ENCODE data around the gene MED27.

The MED27 gene

DNA sequence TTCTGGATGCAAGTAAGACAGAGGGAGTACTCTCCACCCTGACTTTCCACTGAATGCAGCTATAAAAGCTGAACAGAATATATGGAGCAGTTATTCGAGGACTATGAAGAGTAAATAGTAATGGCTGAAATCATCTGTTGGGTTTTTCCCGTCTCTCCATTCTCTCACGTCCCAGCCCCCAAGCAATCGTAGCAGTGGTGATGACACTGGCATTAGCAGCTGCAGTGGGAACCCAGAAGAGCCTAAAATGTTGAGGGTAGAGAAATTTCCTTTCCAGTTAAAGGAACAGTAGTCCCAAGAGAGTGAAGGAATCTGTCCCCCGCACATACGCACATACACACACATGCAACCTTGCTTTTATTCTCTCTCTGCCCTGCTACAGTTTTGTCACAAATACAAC is 33.2 kb downstream of the MED27 start:
- TF ChIP-seq, protein P1, sequence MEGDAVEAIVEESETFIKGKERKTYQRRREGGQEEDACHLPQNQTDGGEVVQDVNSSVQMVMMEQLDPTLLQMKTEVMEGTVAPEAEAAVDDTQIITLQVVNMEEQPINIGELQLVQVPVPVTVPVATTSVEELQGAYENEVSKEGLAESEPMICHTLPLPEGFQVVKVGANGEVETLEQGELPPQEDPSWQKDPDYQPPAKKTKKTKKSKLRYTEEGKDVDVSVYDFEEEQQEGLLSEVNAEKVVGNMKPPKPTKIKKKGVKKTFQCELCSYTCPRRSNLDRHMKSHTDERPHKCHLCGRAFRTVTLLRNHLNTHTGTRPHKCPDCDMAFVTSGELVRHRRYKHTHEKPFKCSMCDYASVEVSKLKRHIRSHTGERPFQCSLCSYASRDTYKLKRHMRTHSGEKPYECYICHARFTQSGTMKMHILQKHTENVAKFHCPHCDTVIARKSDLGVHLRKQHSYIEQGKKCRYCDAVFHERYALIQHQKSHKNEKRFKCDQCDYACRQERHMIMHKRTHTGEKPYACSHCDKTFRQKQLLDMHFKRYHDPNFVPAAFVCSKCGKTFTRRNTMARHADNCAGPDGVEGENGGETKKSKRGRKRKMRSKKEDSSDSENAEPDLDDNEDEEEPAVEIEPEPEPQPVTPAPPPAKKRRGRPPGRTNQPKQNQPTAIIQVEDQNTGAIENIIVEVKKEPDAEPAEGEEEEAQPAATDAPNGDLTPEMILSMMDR (IDR thresholded peaks at IDR 0.05; ENCODE audit: low read depth, low read length) = no peak
- in situ Hi-C loops (cut with HindIII; ENCODE audit: low sequenced_read_pairs) = no loop called here
- DNase-seq (ENCODE audit: low read depth, low spot score) = no peak
- H3K4me3 ChIP-seq (ENCODE audit: low read depth, low read length) = no peak overlapping the region

DNA sequence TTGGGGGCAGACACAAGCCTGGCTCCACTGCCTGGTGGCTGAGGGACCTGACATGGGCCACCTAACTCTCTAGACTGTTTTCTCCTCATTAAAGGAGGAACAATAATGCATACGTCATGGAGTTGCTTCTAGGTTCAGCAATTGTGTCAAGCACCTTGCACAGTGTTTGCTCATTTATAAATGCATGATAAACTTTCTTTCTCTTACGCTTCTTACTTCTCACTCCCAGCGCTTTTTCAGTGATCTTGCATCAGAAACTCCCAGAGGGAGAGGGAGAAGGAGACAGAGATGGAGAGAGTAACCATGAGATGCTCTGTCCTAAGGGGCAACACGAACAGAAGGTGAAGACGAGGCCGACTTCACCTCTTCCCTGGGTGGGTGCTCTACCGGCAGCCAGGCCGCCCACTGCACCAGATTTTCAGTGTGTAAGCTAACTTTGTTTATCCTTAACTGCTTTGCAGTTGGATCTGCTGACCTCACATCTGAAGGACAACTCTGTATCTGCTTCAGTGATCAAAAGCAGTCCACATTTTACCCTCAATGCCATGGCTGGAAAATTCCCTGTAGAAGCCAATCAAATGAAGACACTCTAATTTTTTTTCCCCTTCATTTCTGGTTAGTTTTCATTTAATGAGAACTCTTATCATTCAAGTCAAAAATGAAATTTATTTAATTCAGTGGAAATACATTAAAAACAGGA is 35.3 kb downstream of the MED27 start:
- no peak overlapping the region for H3K4me3 ChIP-seq (ENCODE audit: low read depth, low read length)
- no peak for DNase-seq (ENCODE audit: low read depth, low spot score)
- in situ Hi-C loops (cut with HindIII; ENCODE audit: low sequenced_read_pairs) = no loop called here
- TF ChIP-seq, protein P1 (IDR thresholded peaks at IDR 0.05; ENCODE audit: low read depth, low read length) = no peak

DNA sequence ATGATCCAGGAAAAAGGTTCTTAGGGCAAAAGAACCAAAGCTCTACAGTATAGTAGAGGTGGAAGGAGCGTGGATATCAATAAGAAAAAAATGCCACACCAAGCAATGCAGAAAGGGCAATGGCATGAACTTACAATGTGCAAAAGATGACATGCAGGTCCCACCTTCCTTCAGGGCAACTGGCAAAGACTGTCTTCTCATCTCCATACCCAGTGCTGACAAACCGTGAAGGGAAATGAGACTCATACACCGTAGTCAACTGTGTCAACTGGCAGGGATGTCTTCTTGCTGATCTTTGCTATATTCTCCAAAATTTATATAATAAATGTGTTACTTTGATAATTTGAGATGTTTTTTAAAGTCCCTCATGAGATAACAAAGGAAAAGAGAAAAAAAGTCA is 36.0 kb downstream of the MED27 start:
- in situ Hi-C loops (cut with HindIII; ENCODE audit: low sequenced_read_pairs) = no loop called here
- H3K4me3 ChIP-seq (ENCODE audit: low read depth, low read length) = no peak overlapping the region
- TF ChIP-seq, protein P1 (IDR thresholded peaks at IDR 0.05; ENCODE audit: low read depth, low read length) = no peak
- DNase-seq (ENCODE audit: low read depth, low spot score) = no peak

GRCh38 chr9:132042324-132042723 is 37.3 kb downstream of the MED27 start:
- H3K4me3 ChIP-seq (ENCODE audit: low read depth, low read length) = no peak overlapping the region
- peak; percentile 94 for DNase-seq (ENCODE audit: low read depth, low spot score)
- in situ Hi-C loops (cut with HindIII; ENCODE audit: low sequenced_read_pairs) = no loop called here
- TF ChIP-seq, protein P1 (IDR thresholded peaks at IDR 0.05; ENCODE audit: low read depth, low read length) = no peak

DNA sequence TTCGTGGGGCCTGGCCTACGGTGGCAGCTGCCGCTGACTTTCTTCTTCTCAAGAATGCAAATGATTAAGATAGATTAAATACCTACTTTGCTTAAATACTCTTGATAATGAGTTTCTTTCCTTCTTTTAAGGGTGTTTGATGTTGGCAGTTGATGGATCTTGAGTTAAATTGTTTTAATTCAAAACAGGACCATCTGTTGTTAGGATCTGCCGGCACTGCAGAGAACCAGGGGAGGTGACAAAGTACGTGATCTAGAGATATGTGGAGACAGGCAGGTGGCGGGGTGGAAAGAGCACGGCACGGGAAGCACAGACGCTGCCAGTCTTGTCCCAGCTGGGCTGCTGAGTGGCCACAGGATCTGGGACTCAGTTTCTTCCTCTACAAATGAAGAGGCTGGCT is 37.9 kb downstream of the MED27 start:
- in situ Hi-C loops (cut with HindIII; ENCODE audit: low sequenced_read_pairs) = no loop called here
- TF ChIP-seq, protein P1 (IDR thresholded peaks at IDR 0.05; ENCODE audit: low read depth, low read length) = no peak
- no peak overlapping the region for H3K4me3 ChIP-seq (ENCODE audit: low read depth, low read length)
- no peak for DNase-seq (ENCODE audit: low read depth, low spot score)

GRCh38 chr9:132040808-132041207 is 38.9 kb downstream of the MED27 start:
- no peak for DNase-seq (ENCODE audit: low read depth, low spot score)
- no peak overlapping the region for H3K4me3 ChIP-seq (ENCODE audit: low read depth, low read length)
- in situ Hi-C loops (cut with HindIII; ENCODE audit: low sequenced_read_pairs) = no loop called here
- TF ChIP-seq, protein P1 (IDR thresholded peaks at IDR 0.05; ENCODE audit: low read depth, low read length) = no peak
